Astrocyte of the cerebellum (primary cell): ENCODE measurements around the gene CARM1.

ENCODE experiments used
- DNase-seq: peaks from one replicate; pipeline ENCODE4 v3.0.0-alpha.2; 2011; ENCODE audit warnings: low read depth
- H3K4me3 ChIP-seq: 2 replicates; pipeline ENCODE4 v1.5.1; 2011; ENCODE audit warnings: mild to moderate bottlenecking, low read depth, low read length, moderate library complexity
- in situ Hi-C: cut with HindIII; loops from 2 replicates; pipeline ENCODE4 v1.10.0; 2017; ENCODE audit warnings: low sequenced_read_pairs
- TF ChIP-seq, protein P1 (sequence below): IDR thresholded peaks from 2 replicates; pipeline ENCODE4 v1.5.1; 2012; ENCODE audit warnings: low read length, low read depth, moderate library complexity, mild to moderate bottlenecking; ENCODE audit errors: missing control alignments

The CARM1 gene

GRCh38 chr19:10885201-10886169 is 14.1 kb downstream of the CARM1 start:
- DNase-seq = no peak
- H3K4me3 ChIP-seq = no peak overlapping the region
- TF ChIP-seq, protein P1, sequence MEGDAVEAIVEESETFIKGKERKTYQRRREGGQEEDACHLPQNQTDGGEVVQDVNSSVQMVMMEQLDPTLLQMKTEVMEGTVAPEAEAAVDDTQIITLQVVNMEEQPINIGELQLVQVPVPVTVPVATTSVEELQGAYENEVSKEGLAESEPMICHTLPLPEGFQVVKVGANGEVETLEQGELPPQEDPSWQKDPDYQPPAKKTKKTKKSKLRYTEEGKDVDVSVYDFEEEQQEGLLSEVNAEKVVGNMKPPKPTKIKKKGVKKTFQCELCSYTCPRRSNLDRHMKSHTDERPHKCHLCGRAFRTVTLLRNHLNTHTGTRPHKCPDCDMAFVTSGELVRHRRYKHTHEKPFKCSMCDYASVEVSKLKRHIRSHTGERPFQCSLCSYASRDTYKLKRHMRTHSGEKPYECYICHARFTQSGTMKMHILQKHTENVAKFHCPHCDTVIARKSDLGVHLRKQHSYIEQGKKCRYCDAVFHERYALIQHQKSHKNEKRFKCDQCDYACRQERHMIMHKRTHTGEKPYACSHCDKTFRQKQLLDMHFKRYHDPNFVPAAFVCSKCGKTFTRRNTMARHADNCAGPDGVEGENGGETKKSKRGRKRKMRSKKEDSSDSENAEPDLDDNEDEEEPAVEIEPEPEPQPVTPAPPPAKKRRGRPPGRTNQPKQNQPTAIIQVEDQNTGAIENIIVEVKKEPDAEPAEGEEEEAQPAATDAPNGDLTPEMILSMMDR = no peak

DNA sequence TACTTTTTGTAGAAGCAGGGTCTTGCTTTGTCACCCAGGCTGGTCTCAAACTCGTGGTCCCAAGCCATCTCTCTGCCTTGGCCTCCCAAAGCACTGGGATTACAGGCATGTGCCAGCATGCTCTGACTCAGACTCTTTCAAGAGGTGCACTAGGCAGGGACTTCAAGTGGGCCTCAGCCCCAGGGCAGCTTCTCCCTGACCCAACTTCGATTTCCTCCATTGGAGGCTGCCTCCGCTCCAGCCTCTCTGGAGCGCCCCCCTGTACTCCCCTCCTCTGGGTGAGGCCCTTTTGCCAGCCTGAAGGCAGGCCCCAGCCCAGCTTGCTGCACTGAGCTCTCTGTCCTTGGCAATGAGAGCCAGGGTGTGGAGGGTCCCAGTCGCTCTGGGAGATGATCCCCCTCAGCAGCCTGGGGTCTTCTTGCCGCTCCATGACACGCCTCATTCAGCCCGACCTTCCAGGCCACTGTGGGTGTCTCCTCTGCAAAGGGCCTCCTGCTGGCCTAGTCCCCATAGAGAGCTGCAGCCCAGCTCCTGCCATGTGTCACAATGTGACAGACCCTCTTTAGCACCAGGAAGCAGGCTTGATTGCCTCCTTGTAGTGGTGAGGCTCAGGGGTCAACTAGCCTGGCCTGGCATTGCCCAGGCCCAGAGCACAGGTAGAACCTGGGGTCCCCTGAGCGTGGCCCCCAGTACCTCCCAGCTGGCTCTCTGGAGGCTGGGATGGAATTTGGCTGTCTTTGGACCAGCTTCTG is 16.4 kb downstream of the CARM1 start:
- DNase-seq = no peak
- in situ Hi-C loops = no loop called here
- no peak overlapping the region for H3K4me3 ChIP-seq
- TF ChIP-seq, protein P1 = no peak

More at GRCh38 chr19:10885201-10886169, 14.1 kb downstream of the CARM1 start:
- in situ Hi-C loops = no loop called here

- DNase-seq = no peak
- no peak overlapping the region for H3K4me3 ChIP-seq
- in situ Hi-C loops = no loop called here
- TF ChIP-seq, protein P1 = no peak
These were observed 17.1 kb downstream of the CARM1 start for GRCh38 chr19:10888421-10888866.

GRCh38 chr19:10889880-10890279 is 18.5 kb downstream of the CARM1 start:
- in situ Hi-C loops = loop anchor here (10.0 kb wide), 1 partner anchor 135 kb away; no protein-coding TSS in a partner anchor
- TF ChIP-seq, protein P1 = no peak
- DNase-seq = no peak
- no peak overlapping the region for H3K4me3 ChIP-seq

- in situ Hi-C loops = loop anchor here (10.0 kb wide), 1 partner anchor 133 kb away; no protein-coding TSS in a partner anchor
- DNase-seq = no peak
- H3K4me3 ChIP-seq = no peak overlapping the region
- TF ChIP-seq, protein P1 = no peak
These were observed 20.2 kb downstream of the CARM1 start for GRCh38 chr19:10891405-10892086.

GRCh38 chr19:10892256-10892655 is 20.9 kb downstream of the CARM1 start:
- in situ Hi-C loops = loop anchor here (10.0 kb wide), 1 partner anchor 133 kb away; no protein-coding TSS in a partner anchor
- TF ChIP-seq, protein P1 = no peak
- no peak for DNase-seq
- no peak overlapping the region for H3K4me3 ChIP-seq
